Common myeloid progenitor, CD34-positive (primary cell): Measurements from ENCODE around the gene GFAP. TPM values are rescaled to one million over a fixed set of nuclear protein-coding genes. Genes with fewer than 3 reads are reported as not detected.
A peak's percentile ranks its signal among the peaks of the same experiment; 100 is the strongest.

Source experiments
- CTCF ChIA-PET: fragments of 350-600 bp; sonication (Branson Sonifier 250); formaldehyde crosslinking; loops from one replicate; lab custom pipeline; 2021; ENCODE audit warnings: antibody characterized with exemption; lab: Charles Lee
- POLR2A ChIA-PET: fragments of 350-600 bp; sonication (Branson Sonifier 250); formaldehyde crosslinking; loops from one replicate; lab custom pipeline; 2021; ENCODE audit warnings: antibody characterized with exemption; lab: Charles Lee
- DNase-seq, 3 donors: peaks; one replicate each; pipeline versions ENCODE4 v3.0.0 to v3.0.0-alpha.2; 2013
- H3K27ac ChIP-seq, 2 experiments: 1 replicate in 1 of 2; 2 replicates in 1 of 2; pipeline ENCODE4 v1.7.0; 2013; ENCODE audit warnings: inconsistent platforms in 2 of 2, low read length in 2 of 2, mild to moderate bottlenecking in 2 of 2, low read depth in 1 of 2, moderate library complexity in 1 of 2; ENCODE audit not compliant: severe bottlenecking in 2 of 2, insufficient read depth in 1 of 2, poor library complexity in 1 of 2
- H3K27me3 ChIP-seq, 5 experiments: replicated peaks in 2 of 5; 1 replicate in 3 of 5; 2 replicates in 2 of 5; pipeline versions ENCODE4 v1.6.1 to v1.7.0; 2013; ENCODE audit warnings: low read length in 4 of 5, mild to moderate bottlenecking in 2 of 5, moderate library complexity in 2 of 5, inconsistent platforms in 1 of 5; ENCODE audit not compliant: insufficient read depth in 5 of 5, control insufficient read depth in 4 of 5
- H3K36me3 ChIP-seq, 4 experiments: 1 replicate in 2 of 4; 2 replicates in 2 of 4; pipeline versions ENCODE4 v1.6.1 to v1.7.0; 2013; ENCODE audit warnings: low read length in 3 of 4, control low read depth in 1 of 4, mild to moderate bottlenecking in 1 of 4; ENCODE audit not compliant: control insufficient read depth in 4 of 4, insufficient read depth in 4 of 4
- H3K4me1 ChIP-seq, 4 experiments: 1 replicate in 3 of 4; 2 replicates in 1 of 4; pipeline versions ENCODE4 v1.6.1 to v1.7.1; 2013; ENCODE audit warnings: low read length in 3 of 4, mild to moderate bottlenecking in 3 of 4, control low read depth in 1 of 4, inconsistent platforms in 1 of 4, moderate library complexity in 1 of 4; ENCODE audit not compliant: control insufficient read depth in 4 of 4, insufficient read depth in 4 of 4; ENCODE audit errors: control extremely low read depth in 1 of 4
- H3K4me3 ChIP-seq, 7 experiments: 1 replicate in 4 of 7; 2 replicates in 3 of 7; pipeline versions ENCODE4 v1.5.1 to v1.7.0; 2013; ENCODE audit warnings: mild to moderate bottlenecking in 7 of 7, low read length in 6 of 7, moderate library complexity in 6 of 7, inconsistent platforms in 2 of 7, low read depth in 2 of 7, control low read depth in 1 of 7; ENCODE audit not compliant: insufficient read depth in 4 of 7, control insufficient read depth in 1 of 7; ENCODE audit errors: extremely low read depth in 1 of 7
- H3K9me3 ChIP-seq, 5 experiments: 1 replicate in 4 of 5; 2 replicates in 1 of 5; pipeline versions ENCODE4 v1.6.1 to v1.7.1; 2013; ENCODE audit warnings: low read length in 4 of 5, mild to moderate bottlenecking in 2 of 5, inconsistent platforms in 1 of 5, low read depth in 1 of 5, moderate library complexity in 1 of 5; ENCODE audit not compliant: control insufficient read depth in 4 of 5, insufficient read depth in 2 of 5; ENCODE audit errors: control extremely low read depth in 1 of 5
- WGBS: methylation state at CpG from one replicate; pipeline ENCODE4 v1.1.5; 2013; ENCODE audit not compliant: insufficient coverage; 5-methylcytosine and 5-hydroxymethylcytosine counted together
- polyA plus RNA-seq: library from polyadenylated mRNA; unstranded; fragments of 120-200 nt; gene quantifications from one replicate; pipeline ENCODE4 v1.2.1, GENCODE V29; 2013

GFAP gene
- 0.22 TPM for polyA plus RNA-seq

DNA sequence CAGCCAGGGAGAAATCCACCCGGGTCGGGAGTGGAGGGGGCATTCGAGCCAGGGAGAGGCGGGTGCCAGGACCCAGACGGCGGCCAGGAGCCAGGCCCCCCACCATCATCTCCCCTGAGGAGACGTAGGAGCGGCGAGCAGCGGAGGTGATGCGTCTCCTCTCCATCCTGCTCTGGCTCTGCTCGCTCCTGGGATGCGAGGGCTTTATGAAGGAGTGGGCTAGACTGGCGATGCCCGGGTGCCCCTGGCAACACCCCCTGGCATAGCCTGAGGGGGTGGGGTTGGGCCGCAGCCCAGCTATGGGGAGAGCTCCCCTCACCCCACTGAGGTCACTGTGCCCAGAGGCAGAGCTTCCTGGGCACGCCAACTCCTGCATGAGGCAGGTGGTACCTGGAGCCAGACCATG lies at the start of gene GFAP:
Gene GFAP, minus strand, starts transcription at position 180 of the 406 bp plus-strand sequence. Its CDS starts 14 bp downstream, at position 166.
- ChIA-PET CTCF (interaction anchor here (1.2 to 13.3 kb wide), 3 partner anchors 12 to 106 kb away, joined by 3 to 162 read pairs (median 4); no protein-coding TSS in a partner anchor), POLR2A (no interaction called here)
- DNase-seq = no peak
- no peaks in the 10 kb centered on the region for H3K9me3 ChIP-seq
- H3K4me3 ChIP-seq = no peak within 1 kb of the TSS
- no peaks in the 10 kb centered on the region for H3K36me3 ChIP-seq
- WGBS = 92% methylated on average over 15 of the region's 17 CpGs
- peaks cover 0 to 10% (median 7%) of the 10 kb centered on the region in 4 experiments for H3K4me1 ChIP-seq
- H3K27ac ChIP-seq = no peak within 1 kb of the TSS
- peaks cover 0 to 44% (median 22%) of the 10 kb centered on the region in 5 experiments for H3K27me3 ChIP-seq

DNA sequence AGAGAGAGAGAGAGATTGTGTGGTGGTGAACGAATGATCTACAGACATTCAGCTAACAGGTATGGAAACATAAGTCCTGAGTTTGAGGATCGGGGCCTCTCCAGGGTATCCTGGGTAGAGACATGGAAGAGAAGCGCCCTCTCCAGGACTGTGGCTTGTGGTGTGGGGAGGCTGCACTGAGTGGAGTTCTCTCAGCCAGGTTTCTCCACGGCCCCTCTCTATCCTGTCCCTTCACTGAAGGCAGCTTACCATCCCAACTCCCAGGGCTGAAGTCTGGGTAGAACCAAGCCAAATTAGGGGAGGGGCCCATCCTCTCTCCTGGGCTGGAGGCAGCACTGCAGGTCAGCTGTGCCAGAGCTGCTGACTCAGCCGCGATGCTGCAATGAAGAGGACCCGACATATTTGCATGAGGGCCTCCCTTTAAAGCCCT lies 46.6 kb upstream of the GFAP start:
- DNase-seq = no peak
- CTCF ChIA-PET = interaction anchor here (0.8 to 1.2 kb wide), 3 partner anchors 9 to 32 kb away, joined by 3 to 4 read pairs (median 3); no protein-coding TSS in a partner anchor
- no peaks in the 10 kb centered on the region for H3K9me3 ChIP-seq
- WGBS = 82% methylated on average over 2 of the region's 7 CpGs
- H3K36me3 ChIP-seq = no peaks in the 10 kb centered on the region
- H3K4me1 ChIP-seq = peaks cover 0 to 10% (median 7%) of the 10 kb centered on the region in 4 experiments
- H3K4me3 ChIP-seq = no peak overlapping the region
- H3K27ac ChIP-seq = no peak overlapping the region
- POLR2A ChIA-PET = no interaction called here
- H3K27me3 ChIP-seq = peaks cover 5 to 82% (median 32%) of the 10 kb centered on the region in 5 experiments

DNA sequence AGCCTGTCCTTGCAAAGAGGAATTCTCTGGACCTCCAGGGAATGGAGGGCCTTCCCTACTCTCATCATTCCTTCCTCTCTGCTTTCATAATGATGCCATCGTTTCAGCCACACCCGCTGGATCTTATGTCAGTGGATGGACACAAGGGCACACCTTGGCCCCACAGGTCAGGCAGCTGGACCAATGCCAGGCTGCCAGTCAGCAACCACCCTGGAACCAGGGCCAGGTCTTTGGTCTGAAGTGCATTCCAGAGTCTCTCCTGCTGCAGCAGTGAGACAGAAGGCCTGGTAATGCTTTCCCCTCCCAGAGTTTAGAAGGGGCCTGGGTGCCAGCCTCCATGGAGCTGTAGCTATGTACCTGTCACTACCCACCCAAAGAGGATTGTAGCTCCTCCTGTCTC lies 45.4 kb upstream of the GFAP start:
- no peaks in the 10 kb centered on the region for H3K36me3 ChIP-seq
- ChIA-PET POLR2A (no interaction called here), CTCF (interaction anchor here (1.8 to 2.1 kb wide), 2 partner anchors 21 to 40 kb away, joined by 4 to 5 read pairs; no protein-coding TSS in a partner anchor)
- 91% methylated on average over 2 of the region's 2 CpGs for WGBS
- peaks cover 0 to 8% (median 6%) of the 10 kb centered on the region in 4 experiments for H3K4me1 ChIP-seq
- no peaks in the 10 kb centered on the region for H3K9me3 ChIP-seq
- H3K27me3 ChIP-seq = peaks cover 5 to 78% (median 32%) of the 10 kb centered on the region in 5 experiments
- no peak overlapping the region for H3K4me3 ChIP-seq
- H3K27ac ChIP-seq = no peak overlapping the region
- no peak for DNase-seq

DNA sequence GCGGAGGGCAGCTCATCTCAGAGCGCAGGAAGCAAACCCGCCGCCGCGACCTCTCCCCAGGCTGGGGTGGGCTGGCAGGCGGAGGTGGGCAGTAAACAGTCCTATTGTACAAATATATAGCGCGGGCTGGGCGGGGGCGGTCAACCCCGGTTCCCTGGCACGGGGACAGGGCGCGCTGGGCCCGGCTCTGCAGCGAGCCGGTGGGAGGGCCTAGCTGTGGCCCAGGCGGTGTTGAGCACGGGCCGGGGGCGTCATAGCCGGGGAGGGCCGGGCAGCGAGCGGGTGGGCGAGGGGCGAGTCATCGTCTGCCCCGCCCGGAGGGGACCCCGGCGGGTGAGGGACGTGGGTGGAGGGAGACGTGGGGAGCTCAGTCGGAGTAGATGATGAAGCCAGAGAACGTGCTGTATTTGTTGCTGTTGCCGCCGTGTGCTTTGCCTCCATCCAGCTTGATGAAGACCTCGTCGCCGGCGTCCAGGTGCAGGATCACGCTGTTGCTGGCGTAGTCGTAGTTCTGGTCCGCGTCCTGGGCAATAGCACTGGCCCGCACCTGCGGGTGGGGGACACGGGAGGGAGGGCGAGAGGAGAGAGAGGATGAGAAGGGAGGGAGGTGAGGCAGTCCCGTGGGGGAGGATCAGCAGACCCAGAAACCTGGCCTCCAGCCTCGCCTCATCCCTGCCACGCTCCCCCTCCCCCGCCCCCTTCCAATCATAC lies 44.7 kb upstream of the GFAP start:
- Histone ChIP-seq H3K9me3 (no peaks in the 10 kb centered on the region), H3K27me3 (peaks cover 5 to 77% (median 36%) of the 10 kb centered on the region in 5 experiments), H3K36me3 (no peaks in the 10 kb centered on the region), H3K4me3 (peak overlapping the region in 3 of 7 experiments; percentile 11 to 62 (median 48)), H3K27ac (no peak overlapping the region), H3K4me1 (peaks cover 0 to 8% (median 6%) of the 10 kb centered on the region in 4 experiments)
- DNase-seq = peak in 2 of 3 donors; percentile 24 to 30
- ChIA-PET CTCF (interaction anchor here (0.7 to 2.1 kb wide), 3 partner anchors 20 to 89 kb away, joined by 4 to 5 read pairs (median 4); no protein-coding TSS in a partner anchor), POLR2A (no interaction called here)
- WGBS = 10% methylated on average over 40 of the region's 56 CpGs

DNA sequence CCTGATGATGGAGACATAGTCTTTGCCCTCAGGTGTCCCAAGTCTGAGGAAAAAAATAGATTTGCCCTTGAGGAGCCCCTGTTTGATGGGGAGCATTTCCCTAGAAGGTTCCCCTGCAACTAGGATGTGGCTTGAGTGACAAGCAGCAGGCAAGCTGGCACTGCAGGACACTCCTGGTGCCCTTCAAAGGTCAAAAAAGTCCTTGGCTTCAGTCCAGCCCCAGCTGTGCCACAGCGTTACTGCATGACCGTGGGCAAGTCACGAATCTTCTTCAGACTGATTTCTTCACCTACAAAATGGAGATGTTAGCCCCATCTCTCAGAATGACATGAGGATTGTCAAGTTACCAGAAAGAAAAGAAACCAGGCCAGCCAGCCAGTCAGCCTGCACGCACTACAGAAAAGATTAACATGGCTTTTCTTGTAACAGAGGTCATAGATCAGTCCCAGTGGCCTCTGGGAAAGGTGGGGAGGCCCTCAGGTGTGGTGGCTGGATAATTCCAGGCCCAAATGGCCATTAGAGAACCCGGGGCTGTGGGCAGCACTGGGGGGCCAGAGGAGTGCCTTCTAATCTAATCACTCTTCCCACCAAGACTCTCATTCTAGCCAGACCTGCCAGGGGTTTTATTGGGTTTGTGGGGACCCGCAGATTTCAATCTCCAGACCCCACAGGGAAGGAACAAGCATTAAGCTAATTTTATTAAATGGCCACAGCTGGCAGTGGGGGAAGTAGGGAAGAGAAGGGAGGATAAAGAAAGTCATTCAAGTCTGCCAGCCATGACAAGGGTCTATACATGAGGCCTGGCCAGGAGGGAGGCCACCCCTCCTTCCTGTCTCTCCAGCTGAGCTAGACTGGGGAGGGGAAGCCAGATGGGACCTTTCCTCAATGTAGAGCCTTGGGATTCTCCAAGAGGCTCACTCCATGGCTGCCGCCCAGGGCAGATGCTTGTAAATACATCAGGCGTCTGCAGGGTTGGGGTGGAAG lies 42.0 kb upstream of the GFAP start:
- POLR2A ChIA-PET = no interaction called here
- Histone ChIP-seq H3K9me3 (no peaks in the 10 kb centered on the region), H3K27me3 (peaks cover 5 to 57% (median 33%) of the 10 kb centered on the region in 5 experiments), H3K4me1 (peaks cover 0 to 8% (median 6%) of the 10 kb centered on the region in 4 experiments), H3K36me3 (no peaks in the 10 kb centered on the region), H3K4me3 (no peak overlapping the region), H3K27ac (no peak overlapping the region)
- CTCF ChIA-PET = interaction anchor here (1.2 to 1.6 kb wide), 3 partner anchors 8 to 37 kb away, joined by 3 to 5 read pairs (median 3); no protein-coding TSS in a partner anchor
- DNase-seq = no peak
- WGBS = 97% methylated on average over 6 of the region's 8 CpGs

DNA sequence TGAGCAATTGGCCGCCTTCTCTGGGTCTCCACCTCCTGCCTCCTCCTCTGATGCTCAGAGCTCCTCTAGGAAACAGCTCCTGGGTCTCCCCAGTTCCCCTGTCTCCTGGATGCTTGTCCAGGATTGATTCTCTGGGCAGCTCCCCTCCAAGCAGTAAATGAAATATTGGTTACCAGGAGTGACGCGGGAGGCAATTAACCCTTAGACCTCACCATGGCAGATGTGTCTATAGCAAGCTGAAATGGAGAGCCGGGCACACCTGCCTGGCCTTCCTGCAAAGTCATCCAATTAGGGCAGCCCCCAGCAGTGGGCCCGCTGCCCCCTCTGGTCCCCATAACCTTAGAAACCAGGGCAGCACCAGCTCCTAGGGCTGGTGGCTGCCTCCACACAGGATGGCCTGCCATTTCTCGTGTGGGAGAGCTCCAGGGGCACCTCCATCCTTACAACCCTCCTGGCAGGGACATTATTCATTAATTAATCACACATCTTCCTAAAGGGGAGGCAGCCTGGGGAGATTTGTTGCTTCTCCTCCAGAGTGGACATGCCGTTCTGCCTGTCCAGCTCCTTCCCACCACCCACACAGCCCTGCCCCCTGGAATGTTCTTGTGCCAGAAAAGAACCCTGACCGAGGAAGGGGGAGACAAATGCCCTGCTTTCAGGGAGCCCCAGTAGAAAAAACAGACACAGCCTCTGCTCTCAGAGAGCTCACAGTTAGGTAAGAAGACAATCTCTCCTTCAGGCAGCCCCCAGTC lies 40.5 kb upstream of the GFAP start:
- H3K36me3 ChIP-seq = no peaks in the 10 kb centered on the region
- H3K27ac ChIP-seq = no peak overlapping the region
- 97% methylated on average over 6 of the region's 8 CpGs for WGBS
- ChIA-PET POLR2A (no interaction called here), CTCF (interaction anchor here (1.4 to 1.5 kb wide), 2 partner anchors 36 to 46 kb away, joined by 3 to 4 read pairs; no protein-coding TSS in a partner anchor)
- H3K4me3 ChIP-seq = no peak overlapping the region
- DNase-seq = no peak
- peaks cover 2 to 51% (median 26%) of the 10 kb centered on the region in 5 experiments for H3K27me3 ChIP-seq
- peaks cover 0 to 8% (median 6%) of the 10 kb centered on the region in 4 experiments for H3K4me1 ChIP-seq
- no peaks in the 10 kb centered on the region for H3K9me3 ChIP-seq
